Spinal cord (tissue), 10 donors: ENCODE data around the gene MYLK3. TPM values are rescaled to one million over a fixed set of nuclear protein-coding genes. Genes with fewer than 3 reads are reported as not detected.

Experiments
- DNase-seq, 6 donors: peaks; one replicate each; pipeline versions ENCODE4 v3.0.0 to v3.0.0-alpha.2; 2013 to 2015; ENCODE audit warnings: low spot score in 6 of 6, low read depth in 4 of 6
- H3K27ac ChIP-seq: one replicate; pipeline ENCODE4 v1.5.1; 2013; ENCODE audit warnings: low read depth, low read length, control low read depth
- H3K27me3 ChIP-seq: one replicate; pipeline ENCODE4 v1.6.1; 2013; ENCODE audit warnings: low read length; ENCODE audit not compliant: control insufficient read depth, insufficient read depth
- H3K36me3 ChIP-seq: one replicate; pipeline ENCODE4 v1.6.1; 2013; ENCODE audit warnings: low read length; ENCODE audit not compliant: control insufficient read depth, insufficient read depth
- H3K4me1 ChIP-seq: one replicate; pipeline ENCODE4 v1.6.1; 2013; ENCODE audit warnings: low read length; ENCODE audit not compliant: control insufficient read depth, insufficient read depth
- H3K4me3 ChIP-seq: one replicate; pipeline ENCODE4 v1.5.1; 2013; ENCODE audit warnings: low read depth, low read length, control low read depth
- H3K9me3 ChIP-seq: one replicate; pipeline ENCODE4 v1.6.1; 2013; ENCODE audit warnings: low read length; ENCODE audit not compliant: control insufficient read depth, insufficient read depth
- WGBS: methylation state at CpG from one replicate; pipeline ENCODE4 v1.1.5; 2013; ENCODE audit warnings: missing lambda C conversion rate; ENCODE audit not compliant: insufficient coverage; 5-methylcytosine and 5-hydroxymethylcytosine counted together
- polyA plus RNA-seq, 2 donors: library from polyadenylated mRNA; unstranded; fragments of 120-200 nt; gene quantifications; one replicate each; pipeline ENCODE4 v1.2.1, GENCODE V29; 2013; ENCODE audit not compliant: insufficient read length in 2 of 2
- total RNA-seq, 2 donors: library from RNA; depleted of rRNA in 1 of 2; stranded (reverse); fragments of 120-200 nt in 1 of 2; fragments of >200 nt in 1 of 2; gene quantifications; one replicate each; pipeline versions ENCODE4 v1.2.3 to v1.2.4, GENCODE V29; 2013 to 2014
- donor health status: healthy.

The MYLK3 gene
- total and polyA plus RNA-seq, 4 donors = 4.0 to 7.3 (median 6.5) TPM

- Histone ChIP-seq H3K9me3 (no peaks in the 10 kb centered on the region), H3K27ac (no peak overlapping the region), H3K27me3 (no peaks in the 10 kb centered on the region), H3K4me1 (peaks cover 15% of the 10 kb centered on the region), H3K4me3 (no peak overlapping the region), H3K36me3 (no peaks in the 10 kb centered on the region)
- DNase-seq = peak in 4 of 6 donors; percentile 20 to 67 (median 38)
- 30% methylated on average over 10 of the region's 12 CpGs for whole genome bisulfite sequencing
Measured at GRCh38 chr16:46763147-46763546, 15.0 kb upstream of the MYLK3 start.

GRCh38 chr16:46762583-46762982 lies 14.4 kb upstream of the MYLK3 start:
- H3K4me3 ChIP-seq = no peak overlapping the region
- 74% methylated on average over 2 of the region's 3 CpGs for WGBS
- no peaks in the 10 kb centered on the region for H3K36me3 ChIP-seq
- no peaks in the 10 kb centered on the region for H3K9me3 ChIP-seq
- peaks cover 21% of the 10 kb centered on the region for H3K4me1 ChIP-seq
- DNase-seq = no peak
- no peaks in the 10 kb centered on the region for H3K27me3 ChIP-seq
- H3K27ac ChIP-seq = no peak overlapping the region

GRCh38 chr16:46759309-46759708 lies 11.2 kb upstream of the MYLK3 start:
- Histone ChIP-seq H3K4me3 (no peak overlapping the region), H3K4me1 (peaks cover 26% of the 10 kb centered on the region), H3K27ac (no peak overlapping the region), H3K36me3 (no peaks in the 10 kb centered on the region), H3K27me3 (no peaks in the 10 kb centered on the region), H3K9me3 (no peaks in the 10 kb centered on the region)
- DNase-seq = no peak
- 40% methylated on average over 1 of the region's 5 CpGs for WGBS

GRCh38 chr16:46757339-46758050 lies 9.4 kb upstream of the MYLK3 start:
- H3K4me3 ChIP-seq = no peak overlapping the region
- H3K9me3 ChIP-seq = no peaks in the 10 kb centered on the region
- H3K27ac ChIP-seq = no peak overlapping the region
- no peaks in the 10 kb centered on the region for H3K27me3 ChIP-seq
- no peaks in the 10 kb centered on the region for H3K36me3 ChIP-seq
- H3K4me1 ChIP-seq = peaks cover 20% of the 10 kb centered on the region
- 42% methylated on average over 20 of the region's 21 CpGs for WGBS
- DNase-seq = peak in 2 of 6 donors; percentile 31 to 42

- no peak overlapping the region for H3K4me3 ChIP-seq
- H3K27me3 ChIP-seq = no peaks in the 10 kb centered on the region
- peaks cover 20% of the 10 kb centered on the region for H3K4me1 ChIP-seq
- no peaks in the 10 kb centered on the region for H3K36me3 ChIP-seq
- DNase-seq = no peak
- H3K9me3 ChIP-seq = no peaks in the 10 kb centered on the region
- no peak overlapping the region for H3K27ac ChIP-seq
- 86% methylated on average over 7 of the region's 11 CpGs for WGBS
Measured at GRCh38 chr16:46756772-46757171, 8.6 kb upstream of the MYLK3 start.

GRCh38 chr16:46753015-46753414 lies 4.9 kb upstream of the MYLK3 start:
- no peaks in the 10 kb centered on the region for H3K36me3 ChIP-seq
- WGBS = no CpG with 5 or more reads among the region's 5 CpGs
- DNase-seq = no peak
- no peaks in the 10 kb centered on the region for H3K9me3 ChIP-seq
- no peaks in the 10 kb centered on the region for H3K27me3 ChIP-seq
- peaks cover 17% of the 10 kb centered on the region for H3K4me1 ChIP-seq
- no peak overlapping the region for H3K4me3 ChIP-seq
- no peak overlapping the region for H3K27ac ChIP-seq

GRCh38 chr16:46751381-46751780 lies 3.2 kb upstream of the MYLK3 start:
- Histone ChIP-seq H3K4me3 (no peak overlapping the region), H3K36me3 (peaks cover 3% of the 10 kb centered on the region), H3K9me3 (no peaks in the 10 kb centered on the region), H3K27me3 (no peaks in the 10 kb centered on the region), H3K27ac (no peak overlapping the region), H3K4me1 (peaks cover 12% of the 10 kb centered on the region)
- WGBS = 93% methylated on average over 7 of the region's 7 CpGs
- DNase-seq = no peak

GRCh38 chr16:46748775-46749705 lies 896 bp upstream of the MYLK3 start:
- H3K9me3 ChIP-seq = no peaks in the 10 kb centered on the region
- peaks cover 3% of the 10 kb centered on the region for H3K36me3 ChIP-seq
- DNase-seq = no peak
- 72% methylated on average over 19 of the region's 20 CpGs for WGBS
- no peaks in the 10 kb centered on the region for H3K27me3 ChIP-seq
- H3K4me3 ChIP-seq = no peak overlapping the region
- peaks cover 12% of the 10 kb centered on the region for H3K4me1 ChIP-seq
- no peak overlapping the region for H3K27ac ChIP-seq

- Histone ChIP-seq H3K4me3 (no peak overlapping the region), H3K9me3 (no peaks in the 10 kb centered on the region), H3K27ac (no peak overlapping the region), H3K36me3 (peaks cover 3% of the 10 kb centered on the region), H3K27me3 (no peaks in the 10 kb centered on the region), H3K4me1 (peaks cover 19% of the 10 kb centered on the region)
- no peak for DNase-seq
- WGBS = 75% methylated on average over 11 of the region's 15 CpGs
Measured at GRCh38 chr16:46746821-46747776, 1.0 kb downstream of the MYLK3 start.
